ENCODE measurements around the gene NUDT14.
A peak's percentile ranks its signal among the peaks of the same experiment; 100 is the strongest.

NUDT14 gene

GRCh38 chr14:105195522-105196264 is 14.6 kb upstream of the NUDT14 start:
- Histone ChIP-seq H3K27me3 (ENCODE audit: insufficient read depth, low read length, poor library complexity) (no peaks in the 10 kb centered on the region), H2BK5ac (ENCODE audit: low read length) (peak overlapping the region; percentile 41), H4K5ac (ENCODE audit: low read length) (no peak overlapping the region), H3K56ac (ENCODE audit: low read length) (peak overlapping the region; percentile 76), H2BK120ac (ENCODE audit: low read depth, low read length) (no peak overlapping the region), H3K27ac (ENCODE audit: low read depth, low read length) (peak overlapping the region; percentile 13), H3K4ac (ENCODE audit: low read depth, low read length) (no peak overlapping the region), H3K36me3 (ENCODE audit: control insufficient read depth, insufficient read depth, low read length) (no peaks in the 10 kb centered on the region), H3K23ac (ENCODE audit: low read length) (no peak overlapping the region), H4K8ac (ENCODE audit: low read depth, low read length) (no peak overlapping the region), H3K4me1 (ENCODE audit: control insufficient read depth, low read depth, low read length) (peaks cover 7% of the 10 kb centered on the region), H3K9ac (ENCODE audit: low read length) (peak overlapping the region; percentile 50), H3K18ac (ENCODE audit: low read length) (no peak overlapping the region), H3K4me3 (ENCODE audit: low read length) (no peak overlapping the region), H2AK5ac (ENCODE audit: low read length) (peak overlapping the region; percentile 32), H3K4me2 (ENCODE audit: low read length) (peak overlapping the region; percentile 14), H3K79me1 (ENCODE audit: low read length) (no peaks in the 10 kb centered on the region), H2BK15ac (replicated peaks; ENCODE audit: low read depth) (no peak overlapping the region), H3K79me2 (ENCODE audit: control insufficient read depth, insufficient read depth, low read length) (no peaks in the 10 kb centered on the region)
- DNase-seq: peak; percentile 48
- WGBS (ENCODE audit: extremely low coverage, insufficient coverage, low lambda C conversion rate): no CpG with 5 or more reads among the region's 25 CpGs

GRCh38 chr14:105195051-105195450 is 13.9 kb upstream of the NUDT14 start:
- DNase-seq: no peak
- Histone ChIP-seq H3K4ac (ENCODE audit: low read depth, low read length) (no peak overlapping the region), H3K4me1 (ENCODE audit: control insufficient read depth, low read depth, low read length) (peaks cover 7% of the 10 kb centered on the region), H2BK120ac (ENCODE audit: low read depth, low read length) (no peak overlapping the region), H3K27ac (ENCODE audit: low read depth, low read length) (no peak overlapping the region), H2AK5ac (ENCODE audit: low read length) (peak overlapping the region; percentile 32), H3K79me2 (ENCODE audit: control insufficient read depth, insufficient read depth, low read length) (no peaks in the 10 kb centered on the region), H3K9ac (ENCODE audit: low read length) (no peak overlapping the region), H4K5ac (ENCODE audit: low read length) (no peak overlapping the region), H3K36me3 (ENCODE audit: control insufficient read depth, insufficient read depth, low read length) (no peaks in the 10 kb centered on the region), H3K18ac (ENCODE audit: low read length) (no peak overlapping the region), H3K23ac (ENCODE audit: low read length) (no peak overlapping the region), H3K56ac (ENCODE audit: low read length) (peak overlapping the region; percentile 67), H2BK5ac (ENCODE audit: low read length) (peak overlapping the region; percentile 41), H3K79me1 (ENCODE audit: low read length) (no peaks in the 10 kb centered on the region), H3K27me3 (ENCODE audit: insufficient read depth, low read length, poor library complexity) (no peaks in the 10 kb centered on the region), H3K4me3 (ENCODE audit: low read length) (no peak overlapping the region), H2BK15ac (replicated peaks; ENCODE audit: low read depth) (no peak overlapping the region), H4K8ac (ENCODE audit: low read depth, low read length) (no peak overlapping the region), H3K4me2 (ENCODE audit: low read length) (no peak overlapping the region)
- no CpG with 5 or more reads among the region's 10 CpGs for WGBS (ENCODE audit: extremely low coverage, insufficient coverage, low lambda C conversion rate)

- no CpG with 5 or more reads among the region's 17 CpGs for WGBS (ENCODE audit: extremely low coverage, insufficient coverage, low lambda C conversion rate)
- DNase-seq: no peak
- no peak overlapping the region for H3K4me3 ChIP-seq (ENCODE audit: low read length)
Observed at GRCh38 chr14:105193916-105194782, 13.0 kb upstream of the NUDT14 start.

GRCh38 chr14:105192866-105193731 is 12.0 kb upstream of the NUDT14 start:
- Histone ChIP-seq H2BK120ac (ENCODE audit: low read depth, low read length) (no peak overlapping the region), H4K5ac (ENCODE audit: low read length) (no peak overlapping the region), H3K9ac (ENCODE audit: low read length) (no peak overlapping the region), H3K56ac (ENCODE audit: low read length) (no peak overlapping the region), H3K23ac (ENCODE audit: low read length) (no peak overlapping the region), H3K4me2 (ENCODE audit: low read length) (no peak overlapping the region), H3K4me1 (ENCODE audit: control insufficient read depth, low read depth, low read length) (peaks cover 7% of the 10 kb centered on the region), H3K27me3 (ENCODE audit: insufficient read depth, low read length, poor library complexity) (no peaks in the 10 kb centered on the region), H3K79me2 (ENCODE audit: control insufficient read depth, insufficient read depth, low read length) (no peaks in the 10 kb centered on the region), H3K4ac (ENCODE audit: low read depth, low read length) (no peak overlapping the region), H3K79me1 (ENCODE audit: low read length) (no peaks in the 10 kb centered on the region), H2BK5ac (ENCODE audit: low read length) (no peak overlapping the region), H3K18ac (ENCODE audit: low read length) (no peak overlapping the region), H3K4me3 (ENCODE audit: low read length) (no peak overlapping the region), H4K8ac (ENCODE audit: low read depth, low read length) (no peak overlapping the region), H3K27ac (ENCODE audit: low read depth, low read length) (no peak overlapping the region), H3K36me3 (ENCODE audit: control insufficient read depth, insufficient read depth, low read length) (no peaks in the 10 kb centered on the region), H2AK5ac (ENCODE audit: low read length) (no peak overlapping the region), H2BK15ac (replicated peaks; ENCODE audit: low read depth) (no peak overlapping the region)
- no CpG with 5 or more reads among the region's 29 CpGs for WGBS (ENCODE audit: extremely low coverage, insufficient coverage, low lambda C conversion rate)
- DNase-seq: no peak

More at GRCh38 chr14:105193916-105194782, 13.0 kb upstream of the NUDT14 start:
- Histone ChIP-seq H3K27me3 (ENCODE audit: insufficient read depth, low read length, poor library complexity) (no peaks in the 10 kb centered on the region), H2AK5ac (ENCODE audit: low read length) (no peak overlapping the region), H4K5ac (ENCODE audit: low read length) (no peak overlapping the region), H3K27ac (ENCODE audit: low read depth, low read length) (no peak overlapping the region), H3K79me1 (ENCODE audit: low read length) (no peaks in the 10 kb centered on the region), H2BK5ac (ENCODE audit: low read length) (no peak overlapping the region), H3K4me2 (ENCODE audit: low read length) (no peak overlapping the region), H4K8ac (ENCODE audit: low read depth, low read length) (no peak overlapping the region), H3K9ac (ENCODE audit: low read length) (no peak overlapping the region), H2BK15ac (replicated peaks; ENCODE audit: low read depth) (no peak overlapping the region), H3K36me3 (ENCODE audit: control insufficient read depth, insufficient read depth, low read length) (no peaks in the 10 kb centered on the region), H3K18ac (ENCODE audit: low read length) (no peak overlapping the region), H3K4me1 (ENCODE audit: control insufficient read depth, low read depth, low read length) (peaks cover 7% of the 10 kb centered on the region), H3K56ac (ENCODE audit: low read length) (no peak overlapping the region), H2BK120ac (ENCODE audit: low read depth, low read length) (no peak overlapping the region), H3K79me2 (ENCODE audit: control insufficient read depth, insufficient read depth, low read length) (no peaks in the 10 kb centered on the region), H3K23ac (ENCODE audit: low read length) (no peak overlapping the region), H3K4ac (ENCODE audit: low read depth, low read length) (no peak overlapping the region)

- no peaks in the 10 kb centered on the region for H3K4me1 ChIP-seq (ENCODE audit: control insufficient read depth, low read depth, low read length)
- H2BK120ac ChIP-seq (ENCODE audit: low read depth, low read length): no peak overlapping the region
- H3K9ac ChIP-seq (ENCODE audit: low read length): no peak overlapping the region
- H2AK5ac ChIP-seq (ENCODE audit: low read length): no peak overlapping the region
- H3K56ac ChIP-seq (ENCODE audit: low read length): no peak overlapping the region
- no peak overlapping the region for H3K4me3 ChIP-seq (ENCODE audit: low read length)
- peak; percentile 20 for DNase-seq
- no CpG with 5 or more reads among the region's 14 CpGs for WGBS (ENCODE audit: extremely low coverage, insufficient coverage, low lambda C conversion rate)
- H3K18ac ChIP-seq (ENCODE audit: low read length): no peak overlapping the region
- no peaks in the 10 kb centered on the region for H3K27me3 ChIP-seq (ENCODE audit: insufficient read depth, low read length, poor library complexity)
- no peak overlapping the region for H2BK15ac ChIP-seq (replicated peaks; ENCODE audit: low read depth)
- no peak overlapping the region for H3K4me2 ChIP-seq (ENCODE audit: low read length)
- H3K79me1 ChIP-seq (ENCODE audit: low read length): no peaks in the 10 kb centered on the region
- no peaks in the 10 kb centered on the region for H3K36me3 ChIP-seq (ENCODE audit: control insufficient read depth, insufficient read depth, low read length)
- no peak overlapping the region for H3K4ac ChIP-seq (ENCODE audit: low read depth, low read length)
- no peak overlapping the region for H4K8ac ChIP-seq (ENCODE audit: low read depth, low read length)
- H3K27ac ChIP-seq (ENCODE audit: low read depth, low read length): no peak overlapping the region
- H4K5ac ChIP-seq (ENCODE audit: low read length): no peak overlapping the region
- H3K23ac ChIP-seq (ENCODE audit: low read length): no peak overlapping the region
- H3K79me2 ChIP-seq (ENCODE audit: control insufficient read depth, insufficient read depth, low read length): no peaks in the 10 kb centered on the region
- no peak overlapping the region for H2BK5ac ChIP-seq (ENCODE audit: low read length)
Observed at GRCh38 chr14:105187935-105188524, 6.9 kb upstream of the NUDT14 start.
